Endothelial cell of umbilical vein (primary cell): ENCODE data around the gene LRP1. TPM values are rescaled to one million over a fixed set of nuclear protein-coding genes. Genes with fewer than 3 reads are reported as not detected.

Experiments used
- BruUV-seq: library from RNA; stranded (reverse); fragments of 400-500 nt; replicated peaks from 2 replicates; lab custom pipeline; 2021; lab: Mats Ljungman, UMichigan
- CTCF ChIA-PET: fragments of 300-600, 350-600 bp; sonication (Branson Sonifier 250); formaldehyde crosslinking; loops from one replicate; lab custom pipeline; 2021; ENCODE audit warnings: antibody characterized with exemption, inconsistent platforms; lab: Charles Lee
- POLR2A ChIA-PET: fragments of 300-600, 350-600 bp; sonication (Branson Sonifier 250); formaldehyde crosslinking; loops from one replicate; lab custom pipeline; 2021; ENCODE audit warnings: antibody characterized with exemption, inconsistent platforms; lab: Charles Lee
- DNase-seq: peaks from one replicate; pipeline ENCODE4 v3.0.0-alpha.2; 2011; ENCODE audit warnings: low read depth, low spot score
- FAIRE-seq: peaks from 2 replicates; lab custom pipeline; 2011; peaks lifted over from hg19 to GRCh38; lab: Jason Lieb, UNC
- H2AFZ ChIP-seq: 2 replicates; pipeline ENCODE4 v1.6.0; 2012; ENCODE audit warnings: low read depth, low read length, control low read depth, inconsistent platforms
- H3K27ac ChIP-seq: 2 replicates; pipeline ENCODE4 v1.5.1; 2011; ENCODE audit warnings: low read depth, mild to moderate bottlenecking, control low read depth, low read length, moderate library complexity; ENCODE audit not compliant: insufficient read depth
- H3K27me3 ChIP-seq, 2 experiments: 2 replicates each; pipeline versions ENCODE4 v1.6.0 to v1.6.1; 2011; ENCODE audit warnings: low read length in 2 of 2, mixed read lengths in 1 of 2; ENCODE audit not compliant: control insufficient read depth in 2 of 2, insufficient read depth in 2 of 2
- H3K36me3 ChIP-seq, 2 experiments: 2 replicates in 1 of 2; 3 replicates in 1 of 2; pipeline ENCODE4 v1.5.1; 2011; ENCODE audit warnings: low read length in 2 of 2, mild to moderate bottlenecking in 1 of 2, moderate library complexity in 1 of 2; ENCODE audit not compliant: control insufficient read depth in 2 of 2, insufficient read depth in 2 of 2; ENCODE audit errors: extremely low read depth in 1 of 2
- H3K4me1 ChIP-seq: 3 replicates; pipeline ENCODE4 v1.5.1; 2011; ENCODE audit warnings: mild to moderate bottlenecking, low read length; ENCODE audit not compliant: control insufficient read depth, insufficient read depth; ENCODE audit errors: extremely low read depth
- H3K4me2 ChIP-seq: 2 replicates; pipeline ENCODE4 v1.6.1; 2011; ENCODE audit warnings: low read length, control low read depth, mixed read lengths; ENCODE audit not compliant: insufficient read depth
- H3K4me3 ChIP-seq, 3 experiments: fragments of 200-600 bp in 1 of 3; sonication (generic), shearing (Covaris generic) in 1 of 3; replicated peaks in 1 of 3; 2 replicates each; pipeline ENCODE4 v1.5.1; 2011 to 2016; ENCODE audit warnings: control low read depth in 3 of 3, low read length in 3 of 3, mild to moderate bottlenecking in 2 of 3, inconsistent platforms in 1 of 3, low read depth in 1 of 3, moderate library complexity in 1 of 3; ENCODE audit not compliant: insufficient read depth in 1 of 3
- H3K79me2 ChIP-seq: 2 replicates; pipeline ENCODE4 v1.6.0; 2012; ENCODE audit warnings: low read length, inconsistent platforms; ENCODE audit not compliant: control insufficient read depth, insufficient read depth
- H3K9ac ChIP-seq: replicated peaks from 2 replicates; pipeline ENCODE3; 2011; ENCODE audit warnings: low read length, control low read depth; ENCODE audit not compliant: insufficient read depth; ENCODE audit errors: extremely low read depth
- H3K9me1 ChIP-seq: replicated peaks from 3 replicates; pipeline ENCODE4 v1.6.0; 2011; ENCODE audit warnings: mild to moderate bottlenecking, low read length; ENCODE audit not compliant: control insufficient read depth, insufficient read depth; ENCODE audit errors: extremely low read depth
- H3K9me3 ChIP-seq: replicated peaks from 2 replicates; pipeline ENCODE4 v1.5.1; 2012; ENCODE audit warnings: low read length, inconsistent platforms; ENCODE audit not compliant: control insufficient read depth, insufficient read depth
- H4K20me1 ChIP-seq: replicated peaks from 2 replicates; pipeline ENCODE3; 2011; ENCODE audit warnings: mild to moderate bottlenecking, low read length; ENCODE audit not compliant: control insufficient read depth, insufficient read depth; ENCODE audit errors: extremely low read depth
- EZH2 ChIP-seq: IDR thresholded peaks from 2 replicates; pipeline ENCODE4 v1.6.1; 2012; ENCODE audit warnings: borderline replicate concordance, low read depth, mild to moderate bottlenecking, moderate library complexity, low read length, inconsistent platforms; ENCODE audit not compliant: severe bottlenecking
- FOS ChIP-seq: IDR thresholded peaks from 2 replicates; pipeline ENCODE4 v1.6.1; 2011; ENCODE audit warnings: mild to moderate bottlenecking, low read length, moderate library complexity, borderline replicate concordance; ENCODE audit not compliant: insufficient read depth
- GATA2 ChIP-seq: IDR thresholded peaks from 2 replicates; pipeline ENCODE4 v1.7.0; 2011; ENCODE audit warnings: low read depth, mild to moderate bottlenecking, moderate library complexity, mixed read lengths, low read length; ENCODE audit not compliant: insufficient read length, insufficient read depth
- JUN ChIP-seq: IDR thresholded peaks from 2 replicates; pipeline ENCODE4 v1.6.1; 2011; ENCODE audit warnings: borderline replicate concordance, low read depth; ENCODE audit not compliant: insufficient read length, insufficient read depth
- MYC ChIP-seq: IDR thresholded peaks from one replicate; pipeline ENCODE4 v1.6.1; 2011; ENCODE audit warnings: mild to moderate bottlenecking, low read depth, low read length
- POLR2A ChIP-seq: IDR thresholded peaks from 2 replicates; pipeline ENCODE4 v1.6.1; 2012; ENCODE audit warnings: low read depth, mild to moderate bottlenecking, control low read depth, low read length
- POLR2AphosphoS5 ChIP-seq: IDR thresholded peaks from 2 replicates; pipeline ENCODE4 v1.6.1; 2012; ENCODE audit warnings: low read depth, mild to moderate bottlenecking, control low read depth, low read length, moderate library complexity; ENCODE audit not compliant: insufficient read depth
- dilution Hi-C: fragments of 300-500 bp; cut with MboI; formaldehyde crosslinking; loops from one replicate; pipeline ENCODE4 v1.15.0; 2019; ENCODE audit warnings: low sequenced_read_pairs; ENCODE audit not compliant: extremely low pct_ligation_motif_present
- intact Hi-C: fragments of 100-400 bp; cut with micrococcal nuclease; formaldehyde crosslinking; loops from one replicate; pipeline ENCODE4 v1.10.0; 2022
- polyA plus RNA-seq, 4 experiments: library from polyadenylated mRNA; depleted of rRNA in 3 of 4; stranded (reverse) in 3 of 4; unstranded in 1 of 4; fragments of >200 nt; gene quantifications; 2 replicates each; pipeline versions ENCODE4 v1.2.1 to v1.2.3, GENCODE V29; 2011 to 2012; ENCODE audit warnings: missing spikeins in 1 of 4
- total RNA-seq: library from RNA; stranded (reverse); gene quantifications from 2 replicates; pipeline ENCODE4 v1.2.3, GENCODE V29; 2021
- TF ChIP-seq, protein P1 (sequence below), 2 donors: IDR thresholded peaks; 1 replicate in 1 of 2; 2 replicates in 1 of 2; pipeline ENCODE4 v1.5.1; 2011; ENCODE audit warnings: low read length in 2 of 2, mild to moderate bottlenecking in 2 of 2, moderate library complexity in 2 of 2, control low read depth in 1 of 2, inconsistent platforms in 1 of 2, low read depth in 1 of 2; ENCODE audit not compliant: insufficient read depth in 1 of 2; ENCODE audit errors: extremely low read depth in 1 of 2
- TF ChIP-seq, protein P2 (sequence below): IDR thresholded peaks from 2 replicates; pipeline ENCODE4 v1.6.1; 2011; ENCODE audit not compliant: insufficient read depth, insufficient read length

The LRP1 gene
- total and polyA plus RNA-seq, 2 donors (not counting 3 experiments of a cell fraction or from before 2014, with no cell fraction given) = 1.6 to 4.6 TPM

DNA sequence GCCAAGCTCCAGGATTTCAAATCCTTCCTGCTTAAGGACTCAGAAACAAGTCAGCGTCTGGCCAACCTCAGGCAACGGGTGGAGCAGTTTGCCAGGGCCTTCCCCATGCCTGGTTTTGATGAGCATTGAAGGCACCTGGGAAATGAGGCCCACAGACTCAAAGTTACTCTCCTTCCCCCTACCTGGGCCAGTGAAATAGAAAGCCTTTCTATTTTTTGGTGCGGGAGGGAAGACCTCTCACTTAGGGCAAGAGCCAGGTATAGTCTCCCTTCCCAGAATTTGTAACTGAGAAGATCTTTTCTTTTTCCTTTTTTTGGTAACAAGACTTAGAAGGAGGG lies 105.9 kb downstream of the LRP1 start:
- H3K79me2 ChIP-seq = peaks cover 23% of the 10 kb centered on the region
- intact Hi-C loops (no loop called here), dilution Hi-C loops (no loop called here)
- POLR2A ChIA-PET = no interaction called here
- no peak overlapping the region for H3K9ac ChIP-seq
- no peak for DNase-seq
- no peaks in the 10 kb centered on the region for H3K9me3 ChIP-seq
- BruUV-seq = TSS peak; percentile 2
- no peak for FAIRE-seq
- no peak for TF ChIP-seq POLR2AphosphoS5
- no peak for TF ChIP-seq FOS
- no peak for TF ChIP-seq GATA2
- TF ChIP-seq JUN = no peak
- TF ChIP-seq POLR2A = no peak
- TF ChIP-seq MYC = no peak
- peaks cover 3 to 27% of the 10 kb centered on the region in 2 experiments for H3K36me3 ChIP-seq
- peaks cover 24 to 26% of the 10 kb centered on the region in 2 experiments for H3K27me3 ChIP-seq
- H4K20me1 ChIP-seq = no peaks in the 10 kb centered on the region
- H3K4me1 ChIP-seq = peaks cover 22% of the 10 kb centered on the region
- CTCF ChIA-PET = interaction anchor here (1.1 to 1.9 kb wide), 2 partner anchors 8 to 21 kb away, joined by 6 to 7 read pairs; no protein-coding TSS in a partner anchor
- H3K4me2 ChIP-seq = no peak overlapping the region
- H3K4me3 ChIP-seq = no peak overlapping the region
- H3K9me1 ChIP-seq = no peaks in the 10 kb centered on the region
- H2AFZ ChIP-seq = no peak overlapping the region
- no peak overlapping the region for H3K27ac ChIP-seq

DNA sequence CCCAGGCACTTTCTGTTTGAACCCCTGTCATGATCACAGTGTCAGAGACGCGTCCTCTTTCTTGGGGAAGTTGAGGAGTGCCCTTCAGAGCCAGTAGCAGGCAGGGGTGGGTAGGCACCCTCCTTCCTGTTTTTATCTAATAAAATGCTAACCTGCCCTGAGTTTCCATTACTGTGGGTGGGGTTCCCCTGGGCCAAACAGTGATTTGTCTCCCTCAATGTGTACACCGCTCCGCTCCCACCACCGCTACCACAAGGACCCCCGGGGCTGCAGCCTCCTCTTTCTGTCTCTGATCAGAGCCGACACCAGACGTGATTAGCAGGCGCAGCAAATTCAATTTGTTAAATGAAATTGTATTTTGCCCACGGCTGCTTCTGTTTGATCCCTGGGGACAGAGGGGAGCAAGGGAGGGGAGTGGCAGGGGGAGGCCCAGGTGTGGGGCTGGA lies 106.3 kb downstream of the LRP1 start:
- DNase-seq (no peak), FAIRE-seq (no peak)
- H2AFZ ChIP-seq = no peak overlapping the region
- no peak overlapping the region for H3K27ac ChIP-seq
- H3K4me3 ChIP-seq = no peak overlapping the region
- BruUV-seq = no TSS peak
- H3K9me1 ChIP-seq = no peaks in the 10 kb centered on the region
- CTCF ChIA-PET = interaction anchor here (1.9 kb wide), 1 partner anchor 21 kb away, joined by 7 read pairs; no protein-coding TSS in a partner anchor
- dilution Hi-C loops (no loop called here), intact Hi-C loops (no loop called here)
- TF ChIP-seq, protein P1, sequence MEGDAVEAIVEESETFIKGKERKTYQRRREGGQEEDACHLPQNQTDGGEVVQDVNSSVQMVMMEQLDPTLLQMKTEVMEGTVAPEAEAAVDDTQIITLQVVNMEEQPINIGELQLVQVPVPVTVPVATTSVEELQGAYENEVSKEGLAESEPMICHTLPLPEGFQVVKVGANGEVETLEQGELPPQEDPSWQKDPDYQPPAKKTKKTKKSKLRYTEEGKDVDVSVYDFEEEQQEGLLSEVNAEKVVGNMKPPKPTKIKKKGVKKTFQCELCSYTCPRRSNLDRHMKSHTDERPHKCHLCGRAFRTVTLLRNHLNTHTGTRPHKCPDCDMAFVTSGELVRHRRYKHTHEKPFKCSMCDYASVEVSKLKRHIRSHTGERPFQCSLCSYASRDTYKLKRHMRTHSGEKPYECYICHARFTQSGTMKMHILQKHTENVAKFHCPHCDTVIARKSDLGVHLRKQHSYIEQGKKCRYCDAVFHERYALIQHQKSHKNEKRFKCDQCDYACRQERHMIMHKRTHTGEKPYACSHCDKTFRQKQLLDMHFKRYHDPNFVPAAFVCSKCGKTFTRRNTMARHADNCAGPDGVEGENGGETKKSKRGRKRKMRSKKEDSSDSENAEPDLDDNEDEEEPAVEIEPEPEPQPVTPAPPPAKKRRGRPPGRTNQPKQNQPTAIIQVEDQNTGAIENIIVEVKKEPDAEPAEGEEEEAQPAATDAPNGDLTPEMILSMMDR (IDR thresholded peaks at IDR 0.05; ENCODE audit: extremely low read depth in 1 of 2, insufficient read depth in 1 of 2, low read depth in 1 of 2, low read length in 2 of 2) = no peak
- no peak for TF ChIP-seq POLR2A
- TF ChIP-seq MYC = no peak
- TF ChIP-seq JUN = no peak
- TF ChIP-seq FOS = no peak
- TF ChIP-seq, protein P2, sequence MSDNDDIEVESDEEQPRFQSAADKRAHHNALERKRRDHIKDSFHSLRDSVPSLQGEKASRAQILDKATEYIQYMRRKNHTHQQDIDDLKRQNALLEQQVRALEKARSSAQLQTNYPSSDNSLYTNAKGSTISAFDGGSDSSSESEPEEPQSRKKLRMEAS = no peak
- no peak for TF ChIP-seq EZH2
- no peak for TF ChIP-seq POLR2AphosphoS5
- no peak for TF ChIP-seq GATA2
- no peak overlapping the region for H3K9ac ChIP-seq
- no peaks in the 10 kb centered on the region for H3K9me3 ChIP-seq
- no peaks in the 10 kb centered on the region for H4K20me1 ChIP-seq
- peaks cover 25% of the 10 kb centered on the region for H3K4me1 ChIP-seq
- no peak overlapping the region for H3K4me2 ChIP-seq
- H3K79me2 ChIP-seq = peaks cover 23% of the 10 kb centered on the region
- POLR2A ChIA-PET = no interaction called here
- H3K36me3 ChIP-seq = peaks cover 3 to 27% of the 10 kb centered on the region in 2 experiments
- H3K27me3 ChIP-seq = peaks cover 26 to 27% of the 10 kb centered on the region in 2 experiments
